GM19468 (cell line): Measurements from ENCODE around the gene ALDH5A1.

Source experiments
- ATAC-seq: cut with Tn5 transposase; IDR thresholded peaks from one replicate; pipeline ENCODE4 v1.9.1; 2021; ENCODE audit warnings: mild to moderate bottlenecking, moderate library complexity, moderate number of reproducible peaks; ENCODE audit not compliant: unreplicated experiment; ENCODE audit errors: extremely low read depth

Gene ALDH5A1

GRCh38 chr6:24564081-24564480 is 69.3 kb downstream of the ALDH5A1 start:
- no peak for ATAC-seq

GRCh38 chr6:24565196-24565595 is 70.4 kb downstream of the ALDH5A1 start:
- ATAC-seq = no peak

- no peak for ATAC-seq
These were observed 71.4 kb downstream of the ALDH5A1 start for GRCh38 chr6:24566020-24566767.

GRCh38 chr6:24568683-24569082 is 73.9 kb downstream of the ALDH5A1 start:
- no peak for ATAC-seq

- ATAC-seq = no peak
These were observed 75.0 kb downstream of the ALDH5A1 start for GRCh38 chr6:24569811-24570210.

- no peak for ATAC-seq
These were observed 76.6 kb downstream of the ALDH5A1 start for GRCh38 chr6:24571361-24571760.

GRCh38 chr6:24574809-24575208 is 80.0 kb downstream of the ALDH5A1 start:
- peak; percentile 88 for ATAC-seq

GRCh38 chr6:24576447-24576846 is 81.7 kb downstream of the ALDH5A1 start:
- no peak for ATAC-seq

- no peak for ATAC-seq
These were observed 86.4 kb downstream of the ALDH5A1 start for GRCh38 chr6:24581084-24581669.

- no peak for ATAC-seq
These were observed 89.0 kb downstream of the ALDH5A1 start for GRCh38 chr6:24583463-24584381.

GRCh38 chr6:24584382-24584720 is 89.6 kb downstream of the ALDH5A1 start:
- ATAC-seq = no peak
